HG02970 (cell line): ENCODE data around the gene KCNC3.

Source experiments
- ATAC-seq: cut with Tn5 transposase; IDR thresholded peaks from one replicate; pipeline ENCODE4 v1.9.1; 2021; ENCODE audit warnings: mild to moderate bottlenecking, moderate library complexity, moderate number of reproducible peaks; ENCODE audit not compliant: unreplicated experiment, low FRiP score

KCNC3 gene

GRCh38 chr19:50312967-50313811, 16.0 kb downstream of the KCNC3 start:
- no peak for ATAC-seq

GRCh38 chr19:50311723-50312635, 17.2 kb downstream of the KCNC3 start:
- ATAC-seq, result no peak

DNA sequence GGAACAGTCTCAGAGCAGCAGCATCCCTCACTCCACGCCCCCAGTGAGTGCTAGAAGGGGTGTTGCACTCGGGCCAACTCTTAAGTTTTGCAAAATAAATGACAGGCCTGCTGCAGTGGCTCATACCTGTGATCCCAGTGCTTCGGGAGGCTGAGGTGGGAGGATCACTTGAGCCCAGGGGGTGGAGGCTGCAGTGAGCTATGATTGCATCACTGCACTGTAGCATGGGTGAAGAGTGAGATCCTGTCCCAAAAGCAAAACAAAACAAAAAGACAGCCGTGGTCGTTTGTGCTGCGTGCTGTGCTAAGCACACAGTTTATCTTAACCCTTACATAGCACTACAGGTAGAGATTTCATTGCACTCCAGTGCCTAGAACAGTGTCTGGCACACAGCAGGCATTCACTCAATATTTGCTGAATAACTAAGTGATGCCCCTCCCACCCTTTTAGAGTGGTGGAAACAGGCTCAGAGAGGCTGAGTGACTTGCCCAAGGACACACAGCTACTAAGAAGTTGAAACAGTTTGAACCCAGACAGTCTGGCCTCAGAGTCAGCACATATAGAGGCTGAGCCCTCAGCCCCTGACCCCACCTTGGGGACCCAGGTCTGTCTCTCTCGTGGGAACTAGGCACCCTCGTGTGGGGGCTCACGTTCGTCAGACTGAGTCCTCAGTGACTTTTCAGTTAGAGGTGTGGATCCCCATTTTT, 18.3 kb downstream of the KCNC3 start:
- no peak for ATAC-seq

DNA sequence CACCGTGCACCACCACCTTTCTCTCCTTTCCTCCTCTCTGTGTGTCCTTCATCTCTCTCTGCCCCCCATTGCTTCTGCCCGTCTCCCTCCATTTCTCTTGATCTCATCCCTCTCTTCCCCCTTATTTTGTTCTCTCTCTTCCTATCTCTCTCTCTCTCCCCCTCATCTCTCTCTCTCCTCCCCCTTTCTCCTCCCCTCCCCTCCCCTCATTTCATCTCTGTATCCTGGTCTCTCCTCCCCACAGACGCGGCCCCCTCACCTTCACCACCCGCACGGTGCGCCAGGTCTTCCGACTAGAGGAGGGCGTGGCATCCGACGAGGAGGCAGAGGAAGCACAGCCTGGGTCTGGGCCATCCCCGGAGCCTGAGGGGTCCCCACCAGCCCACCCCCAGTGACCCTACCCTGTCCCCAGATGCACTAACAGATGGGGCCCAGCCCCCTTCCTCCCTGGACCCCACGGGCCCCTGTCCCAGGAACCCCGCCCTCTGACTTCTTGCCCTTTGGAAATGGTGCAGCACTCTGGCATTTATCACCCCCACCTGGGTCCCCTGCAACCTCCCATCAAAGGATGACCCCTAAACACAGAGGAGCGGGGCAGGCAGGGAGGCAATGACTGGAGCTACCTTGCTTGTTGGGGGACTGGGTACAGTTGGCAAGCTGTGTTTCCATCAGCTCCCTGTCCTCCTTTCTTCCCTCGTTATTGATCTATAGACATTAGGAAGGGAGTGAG, 19.6 kb downstream of the KCNC3 start:
- ATAC-seq, result no peak

DNA sequence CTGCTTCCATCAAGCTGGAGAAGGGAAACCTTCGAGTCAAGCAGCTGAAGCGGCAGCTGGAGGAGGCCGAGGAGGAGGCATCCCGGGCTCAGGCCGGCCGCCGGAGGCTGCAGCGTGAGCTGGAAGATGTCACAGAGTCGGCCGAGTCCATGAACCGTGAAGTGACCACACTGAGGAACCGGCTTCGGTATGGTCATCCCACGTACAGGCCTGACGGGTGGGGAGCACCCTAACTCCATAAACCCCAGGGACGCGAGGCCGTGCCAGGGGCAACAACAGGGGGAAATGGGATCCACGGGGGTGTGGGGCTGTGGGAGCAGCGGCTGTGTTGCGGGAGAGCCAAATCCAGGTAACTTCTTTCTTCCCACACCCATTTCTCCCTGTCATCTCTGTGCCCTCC, 20.2 kb downstream of the KCNC3 start:
- no peak for ATAC-seq

DNA sequence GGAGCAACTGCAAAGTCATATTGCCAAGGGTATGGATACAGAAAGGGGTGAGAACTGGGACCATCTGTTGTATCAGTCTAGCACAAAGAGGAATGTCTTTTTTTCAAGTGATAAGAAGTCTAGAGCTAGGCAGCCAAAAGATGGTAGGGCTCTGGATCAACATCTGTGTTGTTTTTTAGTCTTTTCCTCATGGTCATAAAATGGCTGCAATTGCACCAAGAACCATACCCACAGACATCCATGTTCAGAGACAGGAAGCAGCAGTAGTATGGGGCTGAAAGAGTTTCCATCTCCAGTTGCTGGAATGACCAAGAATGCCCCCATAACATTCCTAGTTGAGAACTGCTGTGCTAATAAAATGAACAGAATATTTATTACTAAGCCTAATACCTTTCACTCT, 25.6 kb downstream of the KCNC3 start:
- ATAC-seq, result no peak

GRCh38 chr19:50301607-50301971, 27.6 kb downstream of the KCNC3 start:
- ATAC-seq, result no peak

DNA sequence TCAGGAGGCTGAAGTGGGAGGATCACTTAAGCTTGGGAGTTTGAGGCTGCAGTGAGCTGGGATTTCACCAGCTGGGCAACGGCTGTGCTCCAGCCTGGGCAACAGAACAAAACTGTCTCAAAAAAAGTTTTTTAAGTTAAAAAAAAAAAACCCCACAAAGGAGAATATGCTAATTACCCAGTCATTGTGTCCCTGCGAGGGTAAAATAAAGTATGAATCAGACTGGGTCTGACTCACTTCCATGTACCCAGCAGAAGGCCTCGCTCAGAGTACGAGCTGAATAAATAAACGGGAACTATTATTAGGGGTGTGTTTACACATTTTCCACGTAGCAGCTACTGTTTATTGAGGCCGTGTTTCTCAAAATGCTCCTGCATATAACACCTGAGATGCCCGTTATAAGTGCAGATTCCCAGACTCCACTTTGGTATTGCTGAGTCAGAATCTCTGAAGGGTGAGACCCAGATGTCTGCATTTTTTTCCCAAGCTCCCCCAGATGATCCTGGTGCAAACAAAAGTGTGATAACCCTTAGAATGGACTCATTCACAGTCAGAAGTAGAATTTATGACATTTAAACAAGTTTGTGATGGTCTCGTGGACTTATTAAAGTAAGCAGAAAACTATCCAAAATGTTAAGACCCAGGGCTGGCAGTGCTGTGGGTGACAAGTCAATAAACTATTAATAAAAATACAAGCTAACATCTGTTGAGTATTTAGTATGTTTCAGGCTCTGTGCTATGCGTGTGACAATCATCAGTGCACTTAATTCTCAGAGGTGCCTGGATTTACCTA, 28.2 kb downstream of the KCNC3 start:
- no peak for ATAC-seq

- ATAC-seq, result no peak
Measured at GRCh38 chr19:50300051-50300450, 29.1 kb downstream of the KCNC3 start.

DNA sequence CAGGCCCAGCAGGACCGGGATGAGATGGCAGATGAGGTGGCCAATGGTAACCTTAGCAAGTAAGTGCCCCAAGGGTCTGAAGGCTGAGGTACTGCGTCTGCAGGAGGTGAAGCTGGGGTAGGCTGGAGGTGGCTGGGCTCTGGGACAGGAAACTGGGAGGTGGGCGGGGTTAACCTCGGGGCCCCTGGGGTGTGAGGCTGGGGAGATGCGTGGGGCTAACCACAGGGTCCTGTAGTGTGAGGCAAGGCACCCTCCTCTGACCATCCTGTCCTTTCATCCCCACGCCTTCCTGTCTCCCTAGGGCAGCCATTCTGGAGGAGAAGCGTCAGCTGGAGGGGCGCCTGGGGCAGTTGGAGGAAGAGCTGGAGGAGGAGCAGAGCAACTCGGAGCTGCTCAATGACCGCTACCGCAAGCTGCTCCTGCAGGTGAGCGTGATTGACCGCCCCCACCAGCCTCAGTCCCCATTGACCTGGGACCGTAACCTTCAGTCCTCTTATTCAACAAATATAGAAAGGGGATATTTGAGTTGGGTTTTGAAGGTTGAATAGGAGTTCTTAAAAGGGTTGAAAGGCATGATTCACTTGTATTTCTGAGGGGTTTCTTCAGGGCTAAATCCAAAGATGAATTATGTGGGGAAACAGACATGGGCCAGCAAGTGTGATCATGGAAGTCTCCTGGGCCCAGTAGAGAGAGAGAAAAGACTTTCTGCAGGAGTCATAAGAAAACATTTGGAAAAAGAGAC, 35.7 kb downstream of the KCNC3 start:
- ATAC-seq, result no peak

- ATAC-seq, result no peak
Measured at GRCh38 chr19:50292216-50292827, 36.9 kb downstream of the KCNC3 start.

DNA sequence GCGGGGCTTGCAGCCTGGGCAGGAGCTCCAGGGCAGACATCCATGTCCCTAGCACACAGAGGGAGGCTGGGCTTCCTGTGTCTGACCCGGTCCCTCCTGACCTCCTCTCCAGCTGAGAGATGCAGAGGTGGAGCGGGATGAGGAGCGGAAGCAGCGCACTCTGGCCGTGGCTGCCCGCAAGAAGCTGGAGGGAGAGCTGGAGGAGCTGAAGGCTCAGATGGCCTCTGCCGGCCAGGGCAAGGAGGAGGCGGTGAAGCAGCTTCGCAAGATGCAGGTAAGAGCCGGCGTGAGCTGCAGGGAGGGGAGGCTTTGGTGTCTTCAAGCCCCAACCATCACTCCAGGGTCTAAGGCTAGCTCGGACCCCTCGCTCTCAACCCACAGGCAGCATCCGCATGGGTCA, 38.4 kb downstream of the KCNC3 start:
- no peak for ATAC-seq

GRCh38 chr19:50290011-50290410, 39.2 kb downstream of the KCNC3 start:
- no peak for ATAC-seq

DNA sequence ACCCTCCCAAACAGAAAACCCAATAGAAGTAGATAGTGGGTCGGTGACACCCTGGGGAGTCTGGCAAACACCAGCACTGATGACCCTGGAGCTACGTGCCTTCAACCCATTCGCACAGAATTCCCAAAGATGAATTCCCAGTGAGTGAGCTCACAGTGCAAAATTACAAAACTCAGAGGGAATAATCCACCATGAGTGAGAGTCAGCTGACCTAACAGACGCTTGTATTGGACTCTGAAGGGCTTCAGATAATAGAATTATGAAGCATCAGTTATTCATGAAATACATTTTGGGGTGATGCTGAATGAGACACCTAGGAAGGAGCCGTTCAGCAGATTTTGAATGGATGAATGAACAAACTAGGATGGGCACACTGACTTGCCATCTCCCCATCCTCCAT, 40.2 kb downstream of the KCNC3 start:
- ATAC-seq, result no peak

- no peak for ATAC-seq
Measured at GRCh38 chr19:50287331-50287730, 41.8 kb downstream of the KCNC3 start.

DNA sequence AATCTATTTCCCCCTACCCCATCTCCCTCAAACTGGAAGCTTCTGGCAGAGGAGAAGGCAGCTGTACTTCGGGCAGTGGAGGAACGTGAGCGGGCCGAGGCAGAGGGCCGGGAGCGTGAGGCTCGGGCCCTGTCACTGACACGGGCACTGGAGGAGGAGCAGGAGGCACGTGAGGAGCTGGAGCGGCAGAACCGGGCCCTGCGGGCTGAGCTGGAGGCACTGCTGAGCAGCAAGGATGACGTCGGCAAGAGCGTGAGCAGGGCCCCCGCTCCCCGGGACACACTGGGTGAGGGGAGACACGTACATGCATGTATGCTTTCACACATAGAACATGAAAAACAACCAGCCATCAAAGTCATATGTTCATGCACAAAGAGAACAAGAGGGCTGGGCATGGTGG, 42.7 kb downstream of the KCNC3 start:
- ATAC-seq, result no peak

GRCh38 chr19:50285833-50286232, 43.3 kb downstream of the KCNC3 start:
- no peak for ATAC-seq

GRCh38 chr19:50281491-50281890, 47.7 kb downstream of the KCNC3 start:
- ATAC-seq, result no peak
